GM19025 (cell line): ENCODE measurements around the gene IMPG2.
"Not testable (repeated sequence)": the region's sequence is repeated elsewhere in the genome, so short reads cannot be mapped to it uniquely, and the experiment has no call there.

Source experiments
- ATAC-seq: cut with Tn5 transposase; IDR thresholded peaks from one replicate; pipeline ENCODE4 v1.9.1; 2021; ENCODE audit warnings: mild to moderate bottlenecking, low read depth, moderate library complexity; ENCODE audit not compliant: unreplicated experiment

The IMPG2 gene

DNA sequence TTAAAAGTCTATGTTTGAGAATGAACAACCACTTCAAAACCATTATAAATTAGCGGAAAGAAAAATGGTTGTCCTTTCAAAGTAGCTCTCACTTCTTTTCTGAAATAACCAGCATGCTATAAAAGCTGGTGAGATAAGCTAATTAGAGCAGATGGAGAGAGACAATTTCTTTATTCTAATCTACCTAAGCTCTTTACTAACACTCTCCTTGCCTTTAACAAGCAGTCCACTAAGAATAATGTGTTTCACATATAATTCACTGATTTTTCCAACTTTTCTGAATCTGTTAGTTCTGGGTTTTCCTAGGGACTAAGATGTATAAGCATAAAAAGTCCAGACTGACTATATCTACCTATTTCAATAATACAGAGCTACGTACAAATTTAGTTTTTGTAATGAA, at the start of gene IMPG2:
TSS of gene IMPG2 (minus strand) at position 101 of the 400 bp plus-strand sequence. CDS start 203 bp downstream, outside the sequence.
- ATAC-seq: no peak

DNA sequence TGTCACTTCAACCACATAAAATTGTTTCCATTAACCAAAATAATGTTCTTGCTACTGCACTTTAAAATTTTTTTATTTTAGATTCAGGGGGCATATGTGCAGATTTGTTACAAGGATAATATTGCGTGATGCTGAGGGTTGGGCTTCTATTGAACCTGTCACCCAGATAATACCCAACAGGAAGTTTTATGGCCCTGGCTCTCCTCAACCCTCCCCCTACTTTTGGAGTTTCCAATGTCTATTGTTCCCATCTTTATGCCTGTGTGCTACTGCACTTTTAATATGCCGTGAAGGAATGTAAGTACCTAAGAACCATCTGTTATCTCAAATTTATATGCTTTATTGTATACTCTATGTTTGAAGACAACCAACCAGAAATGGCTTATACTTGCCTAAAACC, 42.0 kb upstream of the IMPG2 start:
- no peak for ATAC-seq

DNA sequence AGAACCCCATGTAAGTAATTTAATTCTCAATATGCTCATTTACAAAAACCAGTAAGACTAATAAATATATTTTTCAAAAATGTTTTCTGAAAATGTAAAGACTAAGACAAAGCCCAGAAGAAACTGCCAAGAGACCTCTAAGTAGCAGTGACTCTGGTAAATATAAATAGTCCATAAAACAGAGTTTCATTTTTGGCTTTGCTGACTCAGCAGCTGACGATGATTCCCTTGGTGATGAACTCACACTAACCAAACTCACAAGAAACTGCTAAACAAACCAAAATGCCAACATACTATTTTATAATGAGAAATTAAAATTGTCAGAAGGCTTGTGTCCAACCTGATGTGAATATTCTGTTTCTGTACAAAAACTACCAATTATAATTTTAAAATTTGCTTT, 31.5 kb upstream of the IMPG2 start:
- no peak for ATAC-seq

DNA sequence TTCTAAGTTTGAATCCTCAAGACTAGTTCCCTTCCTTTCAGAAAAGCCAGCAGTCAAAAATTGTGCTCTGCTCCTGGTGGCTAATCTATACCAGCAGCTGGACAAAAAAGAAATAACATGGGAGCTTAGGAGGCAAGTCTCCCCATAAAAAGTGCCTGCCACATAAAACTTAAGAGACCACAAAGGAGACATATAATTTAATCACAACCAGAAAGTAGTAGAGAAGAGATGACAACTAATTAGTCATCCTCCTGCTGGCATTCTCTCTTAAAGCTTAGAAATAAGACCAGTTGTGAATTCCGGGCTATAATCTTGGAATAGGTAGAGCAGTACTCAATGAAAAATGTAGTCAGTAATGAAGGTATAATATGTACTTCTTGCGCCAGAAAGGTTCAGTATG, 20.2 kb upstream of the IMPG2 start:
- no peak for ATAC-seq

DNA sequence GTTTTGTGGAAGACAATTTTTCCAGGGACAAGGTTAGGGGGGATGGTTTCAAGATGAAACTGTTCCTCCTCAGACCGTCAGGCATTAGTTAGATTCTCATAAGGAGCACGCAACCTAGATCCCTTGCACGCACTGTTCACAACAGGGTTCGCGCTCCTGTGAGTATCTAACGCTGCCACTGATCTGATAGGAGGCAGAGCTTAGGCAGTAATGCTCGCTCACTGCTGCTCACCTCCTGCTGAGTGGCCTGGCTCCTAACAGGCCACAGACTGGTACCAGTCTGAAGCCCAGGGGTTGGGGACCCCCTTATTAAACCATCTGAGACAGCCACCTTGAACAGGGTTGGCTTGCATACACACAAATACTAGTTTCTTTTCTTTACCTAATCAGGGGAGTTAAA, 13.5 kb upstream of the IMPG2 start:
- no peak for ATAC-seq

DNA sequence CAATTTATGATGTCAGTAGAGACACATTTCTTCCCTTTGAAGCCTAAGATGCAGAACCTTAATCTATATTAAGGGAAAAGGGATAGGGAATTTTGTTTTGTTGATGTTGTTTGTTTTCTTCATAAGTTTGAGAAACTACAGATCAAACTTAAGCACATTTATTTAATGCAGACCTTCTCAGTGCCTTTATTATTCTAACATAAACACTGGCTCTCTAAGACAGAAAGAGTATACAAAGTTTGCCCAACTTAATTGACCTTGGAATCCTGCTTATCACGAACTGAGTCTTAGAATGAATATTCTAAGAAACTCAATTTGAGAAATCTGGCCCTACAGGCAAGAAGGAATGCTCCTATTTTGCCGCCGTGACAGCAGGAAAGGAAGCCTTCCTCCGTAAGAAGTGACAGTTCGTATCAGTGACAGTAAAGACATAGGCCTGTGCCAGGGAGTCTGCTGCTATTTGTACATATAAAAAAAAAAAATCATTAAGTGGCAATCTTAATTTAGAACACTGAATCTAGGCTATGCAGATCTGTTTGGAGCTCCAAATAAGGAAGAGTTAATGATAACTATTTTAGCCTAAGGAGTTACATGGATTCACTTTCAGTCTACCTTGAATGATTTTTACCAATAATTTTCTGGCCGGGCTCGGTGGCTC, 8.8 kb upstream of the IMPG2 start:
- ATAC-seq: no peak

DNA sequence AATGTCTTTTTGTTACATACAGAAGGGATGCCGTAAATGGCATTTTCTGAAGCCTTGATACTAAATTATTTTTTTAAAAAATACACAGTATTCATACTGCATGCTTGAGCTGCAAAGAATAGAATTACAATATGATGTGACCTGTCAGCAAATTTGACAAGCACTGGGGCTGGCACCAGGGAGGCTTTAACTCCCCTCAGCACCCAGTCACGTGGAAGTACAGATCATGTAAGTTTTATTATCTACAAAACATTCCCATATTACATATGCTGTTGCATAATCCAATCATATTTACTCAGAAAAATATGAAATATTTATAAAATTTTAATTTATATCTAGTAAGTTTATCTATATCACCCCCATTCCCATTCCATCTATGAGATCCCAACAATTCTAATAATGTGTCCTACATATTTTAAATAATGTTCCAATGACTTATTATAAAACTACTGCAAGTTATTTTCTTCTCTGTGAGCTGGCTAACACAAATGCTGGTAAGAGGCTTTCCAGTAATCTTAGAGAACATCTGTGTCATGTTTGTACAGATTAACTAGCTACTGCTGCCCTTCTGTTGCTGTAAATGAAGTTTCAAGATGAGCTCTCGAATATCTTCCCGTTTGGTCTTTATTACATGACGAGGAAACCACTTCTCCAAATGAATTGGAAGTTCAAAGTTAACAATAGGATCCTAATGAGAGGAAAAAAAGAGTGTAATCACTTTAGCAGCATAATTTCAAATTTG, 5.2 kb upstream of the IMPG2 start:
- ATAC-seq: no peak

DNA sequence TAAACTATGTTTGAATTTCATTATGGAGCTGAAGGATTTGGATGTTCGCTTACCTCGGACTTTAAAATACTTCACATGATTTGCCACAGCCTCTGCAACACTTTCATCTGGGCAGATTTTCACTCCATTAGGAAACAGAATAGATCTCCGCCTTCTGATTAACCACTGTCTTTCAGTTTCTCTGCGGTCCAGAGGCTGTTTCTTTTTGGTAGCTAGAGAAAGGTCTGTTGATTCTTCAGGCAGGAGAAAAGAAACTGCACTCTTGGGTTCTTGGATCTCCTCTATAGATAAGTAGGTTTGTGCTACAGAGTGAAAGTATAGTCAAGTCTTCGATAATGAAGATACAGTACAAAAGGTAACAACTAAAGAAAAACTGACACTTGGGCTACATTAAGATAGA, 844 bp downstream of the IMPG2 start:
- no peak for ATAC-seq

DNA sequence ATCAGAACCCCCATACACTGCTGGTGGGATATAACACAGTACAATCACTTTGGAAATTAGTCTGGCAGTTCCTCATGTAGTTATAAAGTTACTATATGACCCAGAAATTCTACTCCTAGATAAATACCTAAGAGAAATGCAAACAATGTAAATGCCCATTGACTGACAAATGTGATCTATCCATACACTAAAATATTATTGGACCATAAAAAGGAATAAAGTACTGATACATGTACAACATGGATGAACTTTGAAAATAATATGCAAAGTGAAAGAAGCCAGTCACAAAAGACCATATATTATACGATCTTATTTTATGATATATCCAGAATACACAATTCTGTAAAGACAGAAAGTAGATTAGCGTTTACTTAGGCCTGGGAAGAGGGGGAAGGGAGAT, 7.8 kb downstream of the IMPG2 start:
- ATAC-seq: no peak

DNA sequence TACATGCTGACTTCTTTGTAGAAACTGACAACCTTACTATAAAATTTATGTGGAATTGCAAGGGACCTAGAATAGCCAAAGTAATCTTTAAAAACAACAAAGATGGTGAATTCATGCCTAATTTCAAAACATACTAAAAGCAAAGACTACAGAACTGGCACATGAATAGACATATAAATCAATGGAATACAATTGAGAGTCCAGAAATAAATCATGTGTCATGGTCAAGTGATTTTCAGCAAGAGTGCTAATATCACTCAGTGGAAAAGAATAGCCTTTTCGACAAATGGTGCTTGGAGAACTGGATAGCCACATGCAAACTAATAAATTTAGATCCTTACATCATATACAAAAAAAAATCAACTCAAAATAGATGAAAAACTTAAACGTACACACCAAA, 8.7 kb downstream of the IMPG2 start:
- no peak for ATAC-seq

DNA sequence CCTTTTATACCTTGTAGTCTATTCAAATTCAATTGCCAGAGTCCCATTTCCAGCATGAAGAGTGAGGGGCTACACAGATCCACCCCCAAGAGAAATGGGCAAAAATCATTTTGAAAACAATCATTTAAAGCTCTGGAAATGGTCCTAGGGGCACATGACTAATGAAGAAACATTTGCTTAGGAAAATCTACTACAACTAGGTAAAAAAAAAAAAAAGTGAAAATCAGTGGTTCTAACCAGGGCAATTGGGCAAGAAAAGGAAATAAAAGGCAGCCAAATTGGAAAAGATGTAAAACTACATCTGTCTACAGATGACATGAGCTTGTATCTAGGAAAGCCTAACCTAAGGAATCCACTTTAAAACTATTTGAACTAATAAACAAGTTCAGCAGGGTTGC, 9.4 kb downstream of the IMPG2 start:
- ATAC-seq: no peak

DNA sequence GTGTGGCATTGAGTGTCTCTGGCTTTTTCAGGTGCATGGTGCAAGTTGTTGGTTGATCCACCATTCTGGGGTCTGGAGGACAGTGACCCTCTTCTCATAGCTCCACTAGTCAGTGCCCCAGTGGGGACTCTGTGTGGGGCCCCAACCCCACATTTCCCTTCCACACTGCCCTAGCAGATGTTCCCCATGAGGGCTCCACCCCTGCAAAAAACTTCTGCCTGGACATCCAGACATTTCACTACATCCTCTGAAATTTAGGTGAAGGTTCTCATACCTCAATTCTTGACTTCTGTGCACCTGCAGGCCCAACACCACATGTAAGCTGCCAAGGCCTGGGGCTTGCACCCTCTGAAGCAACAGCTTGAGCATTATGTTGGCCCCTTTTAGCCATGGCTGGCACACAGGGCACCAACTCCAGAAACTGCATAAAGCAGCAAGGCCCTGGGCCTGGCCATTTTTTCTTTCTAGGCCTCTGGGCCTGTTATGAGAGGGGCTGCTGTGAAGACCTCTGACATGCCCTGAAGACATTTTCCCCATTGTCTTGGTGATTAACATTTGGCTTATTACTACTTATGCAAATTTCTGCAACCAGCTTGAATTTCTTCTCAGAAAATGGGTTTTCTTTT, 12.1 kb downstream of the IMPG2 start:
- not testable (repeated sequence) for ATAC-seq

DNA sequence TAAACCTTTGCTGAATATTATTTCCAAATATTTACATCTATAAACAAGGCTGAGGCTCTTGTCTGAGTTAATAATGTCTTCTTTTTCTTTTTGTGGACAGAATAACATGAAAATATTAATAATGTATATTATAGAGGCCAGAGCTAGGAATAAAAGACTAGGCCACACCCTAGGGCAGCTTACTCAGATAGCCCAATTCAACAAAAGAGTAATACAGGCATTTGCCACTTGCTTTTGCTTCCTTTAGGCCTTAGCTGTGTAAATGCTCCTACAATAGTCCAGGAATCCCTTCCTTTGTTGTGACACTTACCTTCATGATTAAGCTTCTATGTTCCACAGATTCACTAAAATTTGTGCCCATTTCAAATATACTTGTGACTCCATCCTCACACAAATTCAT, 16.5 kb downstream of the IMPG2 start:
- ATAC-seq: no peak

DNA sequence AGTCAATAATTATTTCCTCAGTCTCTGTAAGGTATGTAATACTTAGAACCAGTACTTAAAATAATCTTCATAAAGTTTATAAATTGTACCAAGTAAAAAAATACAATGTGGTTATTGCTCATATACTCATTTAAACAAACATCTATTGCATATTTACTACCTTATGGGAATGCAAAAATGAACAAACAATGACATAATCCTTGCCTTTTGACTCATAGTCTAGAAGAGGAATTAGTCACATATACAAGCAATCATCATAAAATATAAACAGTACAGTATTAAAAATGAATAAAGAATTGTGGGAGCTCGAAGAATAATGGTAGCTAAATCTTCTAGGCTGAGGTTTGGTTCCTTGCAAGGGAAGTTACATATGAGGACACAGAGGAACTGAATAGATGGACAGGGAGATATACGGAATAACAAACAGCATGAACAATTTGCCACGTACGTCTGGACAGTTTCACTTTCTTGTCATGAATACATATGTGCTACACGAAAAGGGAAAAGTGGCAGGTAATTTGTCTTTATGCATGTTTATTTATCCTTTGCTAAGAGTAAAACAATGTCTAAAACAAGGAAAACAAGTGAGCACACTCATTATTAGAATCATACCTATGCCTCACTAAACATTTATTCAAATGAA, 17.2 kb downstream of the IMPG2 start:
- ATAC-seq: no peak

DNA sequence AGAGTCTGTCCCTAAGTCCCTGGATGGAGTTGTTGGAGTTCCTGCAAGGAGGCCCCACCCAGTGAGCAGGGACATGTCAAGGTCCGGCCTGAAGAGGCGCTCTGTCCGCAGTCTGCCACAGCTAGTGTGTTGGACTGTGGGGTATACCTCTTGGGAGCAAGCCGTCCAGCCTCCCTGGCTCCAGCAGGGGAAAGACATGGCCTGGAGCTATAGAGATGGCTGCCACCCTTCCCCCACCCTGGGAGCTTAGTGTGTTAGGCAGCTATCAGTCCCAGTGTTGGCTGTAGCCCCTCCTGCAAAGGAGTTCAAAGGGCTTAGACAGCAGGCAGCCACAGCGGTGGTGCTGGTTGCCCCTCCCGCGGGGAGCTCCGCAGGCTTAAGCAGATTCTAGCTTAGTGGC, 20.3 kb downstream of the IMPG2 start:
- ATAC-seq: no peak

DNA sequence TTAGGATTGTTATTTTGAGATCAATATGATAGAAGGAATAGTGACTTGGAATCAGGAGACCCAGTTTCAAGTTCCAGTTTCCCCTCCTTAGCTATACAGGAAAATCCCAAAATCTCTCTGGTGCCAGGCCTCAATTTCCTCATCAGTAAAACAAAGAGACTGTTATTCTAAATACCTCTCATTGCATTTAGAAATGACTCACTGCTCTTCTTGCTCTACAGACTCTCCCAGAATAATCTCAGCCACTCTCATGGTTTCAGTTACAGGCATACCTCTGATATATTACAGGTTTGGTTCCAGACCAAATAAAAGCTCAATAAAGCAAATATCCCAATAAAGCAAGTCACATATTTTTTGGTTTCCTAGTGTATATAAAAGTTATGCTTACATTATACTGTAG, 28.3 kb downstream of the IMPG2 start:
- no peak for ATAC-seq

DNA sequence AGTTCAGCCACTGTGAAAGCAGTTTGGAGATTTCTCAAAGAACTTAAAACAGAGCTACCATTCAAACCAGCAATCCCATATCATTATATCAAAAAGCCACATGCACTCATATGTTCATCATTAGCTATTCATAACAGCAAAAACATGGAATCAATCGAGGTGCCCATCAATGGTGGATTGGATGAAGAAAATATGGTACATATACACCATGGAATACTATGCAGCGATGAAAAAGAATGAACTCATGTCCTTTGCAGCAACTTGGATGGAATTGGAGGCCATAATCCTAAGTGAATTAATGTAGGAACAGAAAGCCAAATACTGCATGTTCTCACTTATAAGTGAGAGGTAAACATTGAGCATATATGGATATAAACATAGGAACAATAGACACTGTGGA, 32.1 kb downstream of the IMPG2 start:
- ATAC-seq: no peak

DNA sequence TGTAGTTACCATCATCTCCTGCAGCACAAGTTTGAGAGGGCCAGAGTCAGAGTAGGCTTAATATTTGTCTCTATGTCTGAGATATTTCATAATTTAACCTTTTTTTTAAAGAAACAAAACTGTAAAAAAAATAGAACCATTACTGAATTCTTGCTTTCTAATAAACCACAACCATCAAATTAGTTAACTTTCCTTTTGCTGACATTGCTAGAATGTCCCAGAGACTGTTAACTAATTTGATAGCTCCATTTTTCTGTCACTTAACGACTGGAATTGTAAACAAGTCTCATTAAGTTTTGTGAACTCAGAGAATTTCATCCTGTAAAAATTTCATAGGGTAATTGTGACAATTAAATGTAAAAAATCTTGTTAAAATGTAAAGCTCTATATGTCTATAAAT, 35.6 kb downstream of the IMPG2 start:
- no peak for ATAC-seq

DNA sequence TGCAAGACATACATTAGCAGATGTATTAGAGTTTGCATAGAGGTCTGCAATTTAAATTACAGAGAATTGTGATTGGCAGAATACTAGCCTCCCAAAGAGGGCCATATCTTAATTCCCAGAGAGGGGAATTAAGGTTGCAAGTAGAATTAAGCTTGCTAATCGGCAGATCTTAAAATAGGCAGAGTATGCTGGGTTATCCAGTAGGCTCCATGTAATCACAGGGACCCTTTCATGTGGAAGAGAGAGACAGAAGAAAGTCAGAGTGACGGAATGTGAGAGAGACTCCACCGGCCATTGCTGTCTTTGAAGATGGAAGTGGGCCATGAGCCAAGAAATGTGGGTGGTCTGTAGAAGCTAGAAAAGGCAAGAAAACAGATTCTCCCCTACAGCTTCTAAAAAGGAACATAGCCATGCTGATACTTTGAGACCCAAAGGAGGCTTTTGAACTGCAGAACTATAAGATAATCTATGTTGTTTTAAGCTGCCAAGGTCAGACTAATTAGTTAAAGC, 38.8 kb downstream of the IMPG2 start:
- ATAC-seq: no peak

DNA sequence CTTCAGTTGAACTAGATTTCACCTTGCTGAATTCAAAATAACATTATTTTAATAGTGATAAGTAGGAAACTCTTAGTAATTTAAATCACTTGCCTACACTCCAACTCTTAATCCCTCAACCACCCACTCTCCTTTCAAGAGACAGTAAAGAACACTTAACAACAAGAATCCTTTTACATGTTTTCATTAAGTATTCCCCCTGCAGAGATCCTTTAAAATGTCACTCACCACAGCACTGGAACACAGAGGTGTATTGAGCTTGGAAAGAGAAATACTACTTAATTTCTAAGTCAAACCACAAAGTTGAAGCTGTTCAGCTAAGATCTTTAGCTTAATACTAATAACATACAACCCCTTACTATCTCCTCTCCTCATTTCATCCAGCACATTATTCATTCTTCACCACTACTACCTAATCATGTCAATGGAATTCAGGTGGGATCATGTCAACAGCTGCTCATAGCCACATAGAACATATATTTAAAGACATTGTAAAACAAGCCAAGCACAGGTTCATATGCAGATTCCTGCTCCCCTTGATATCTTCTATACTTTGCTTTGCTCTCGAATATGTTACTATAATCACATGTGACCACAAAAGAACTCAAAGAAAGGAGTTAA, 40.5 kb downstream of the IMPG2 start:
- ATAC-seq: no peak

DNA sequence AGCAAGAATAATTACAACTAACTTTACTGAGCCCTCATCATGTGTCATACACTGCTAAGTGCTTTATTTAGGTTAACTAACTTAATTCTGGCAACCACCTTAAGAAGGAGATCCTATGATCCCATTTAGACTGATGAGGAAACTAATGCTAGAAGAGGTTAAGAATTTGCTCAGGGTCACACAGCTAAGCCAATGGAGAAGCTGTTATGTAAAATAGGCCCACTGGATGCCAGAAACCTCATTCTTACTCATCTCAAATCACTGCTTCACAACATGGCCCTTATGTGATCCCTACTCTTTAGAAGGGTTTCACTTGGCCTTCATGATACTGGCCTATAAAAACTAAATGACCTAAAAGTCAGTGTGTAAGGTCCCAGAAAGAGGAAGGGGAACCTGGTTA, 41.2 kb downstream of the IMPG2 start:
- ATAC-seq: no peak
